ENCODE measurements around the gene RAMP3. TPM values are rescaled to one million over a fixed set of nuclear protein-coding genes. Genes with fewer than 3 reads are reported as not detected.

RAMP3 gene
- polyA plus RNA-seq, 3 donors = not detected

- H3K36me3 ChIP-seq (replicated peaks in 1 of 2; ENCODE audit: control insufficient read depth in 1 of 2, insufficient read depth in 2 of 2, low read length in 2 of 2) = no peaks in the 10 kb centered on the region
- no peak overlapping the region for H3K9ac ChIP-seq (ENCODE audit: insufficient read depth, low read length, poor library complexity, severe bottlenecking)
- no peaks in the 10 kb centered on the region for H4K20me1 ChIP-seq (ENCODE audit: insufficient read depth, low read length)
- no peaks in the 10 kb centered on the region for H3K79me2 ChIP-seq (ENCODE audit: insufficient read depth, low read length)
- intact Hi-C loops (cut with micrococcal nuclease) = no loop called here
- peak overlapping the region; percentile 65 for H2AFZ ChIP-seq (ENCODE audit: insufficient read depth, low read depth, low read length, poor library complexity, severe bottlenecking)
- peaks cover 4 to 34% of the 10 kb centered on the region in 2 donors for H3K27me3 ChIP-seq (ENCODE audit: control insufficient read depth in 2 of 2, insufficient read depth in 2 of 2, low read length in 2 of 2)
- H3K9me3 Mint-ChIP-seq = peaks cover 14 to 22% (median 19%) of the 10 kb centered on the region in 7 donors
- H3K4me1 Mint-ChIP-seq = peaks cover 15% of the 10 kb centered on the region
- peaks cover 24 to 46% (median 36%) of the 10 kb centered on the region in 3 donors for H3K27me3 Mint-ChIP-seq (ENCODE audit: low read depth in 3 of 3)
- WGBS (ENCODE audit: insufficient coverage) = 29% methylated on average over 9 of the region's 10 CpGs
- peaks cover 7 to 16% of the 10 kb centered on the region in 2 donors for H3K9me3 ChIP-seq (replicated peaks in 1 of 2; ENCODE audit: control insufficient read depth in 1 of 2, insufficient read depth in 1 of 2, low read length in 2 of 2)
- H3K4me3 ChIP-seq (replicated peaks in 1 of 3; ENCODE audit: low read depth in 2 of 3, low read length in 3 of 3) = peak overlapping the region in 1 of 3 experiments; percentile 14
- peak in 2 of 3 donors; percentile 11 to 30 for DNase-seq
- peak overlapping the region; percentile 16 for H3K4me2 ChIP-seq (replicated peaks; ENCODE audit: extremely low read depth, low read length, poor library complexity, severe bottlenecking)
- H3K4me3 Mint-ChIP-seq = peak overlapping the region; percentile 17 to 82
- H3K4me1 ChIP-seq (ENCODE audit: control insufficient read depth in 1 of 2, insufficient read depth in 2 of 2, low read length in 2 of 2) = peaks cover 12 to 20% of the 10 kb centered on the region in 2 donors
- H3K36me3 Mint-ChIP-seq = no peaks in the 10 kb centered on the region
- no peak overlapping the region for H3K27ac ChIP-seq (ENCODE audit: low read depth in 1 of 2, low read length in 2 of 2)
- no peak overlapping the region for H3K27ac Mint-ChIP-seq
- TF ChIP-seq CTCF (IDR thresholded peaks at IDR 0.05) = no peak
Measured at GRCh38 chr7:45160417-45160881, 2.9 kb downstream of the RAMP3 start.

- peaks cover 15% of the 10 kb centered on the region for H3K4me1 Mint-ChIP-seq
- Histone ChIP-seq H3K4me1 (ENCODE audit: control insufficient read depth in 1 of 2, insufficient read depth in 2 of 2, low read length in 2 of 2) (peaks cover 12 to 20% of the 10 kb centered on the region in 2 donors), H3K36me3 (replicated peaks in 1 of 2; ENCODE audit: control insufficient read depth in 1 of 2, insufficient read depth in 2 of 2, low read length in 2 of 2) (no peaks in the 10 kb centered on the region), H4K20me1 (ENCODE audit: insufficient read depth, low read length) (no peaks in the 10 kb centered on the region), H3K4me3 (replicated peaks in 1 of 3; ENCODE audit: low read depth in 2 of 3, low read length in 3 of 3) (no peak overlapping the region), H3K4me2 (replicated peaks; ENCODE audit: extremely low read depth, low read length, poor library complexity, severe bottlenecking) (no peak overlapping the region), H3K79me2 (ENCODE audit: insufficient read depth, low read length) (no peaks in the 10 kb centered on the region), H3K9ac (ENCODE audit: insufficient read depth, low read length, poor library complexity, severe bottlenecking) (no peak overlapping the region), H3K9me3 (replicated peaks in 1 of 2; ENCODE audit: control insufficient read depth in 1 of 2, insufficient read depth in 1 of 2, low read length in 2 of 2) (peaks cover 7 to 16% of the 10 kb centered on the region in 2 donors), H3K27ac (ENCODE audit: low read depth in 1 of 2, low read length in 2 of 2) (no peak overlapping the region), H3K27me3 (ENCODE audit: control insufficient read depth in 2 of 2, insufficient read depth in 2 of 2, low read length in 2 of 2) (peaks cover 4 to 32% of the 10 kb centered on the region in 2 donors), H2AFZ (ENCODE audit: insufficient read depth, low read depth, low read length, poor library complexity, severe bottlenecking) (no peak overlapping the region)
- H3K27ac Mint-ChIP-seq = peak overlapping the region in 1 of 7 donors; percentile 47
- peaks cover 14 to 22% (median 19%) of the 10 kb centered on the region in 7 donors for H3K9me3 Mint-ChIP-seq
- no peaks in the 10 kb centered on the region for H3K36me3 Mint-ChIP-seq
- peaks cover 24 to 42% (median 35%) of the 10 kb centered on the region in 3 donors for H3K27me3 Mint-ChIP-seq (ENCODE audit: low read depth in 3 of 3)
- intact Hi-C loops (cut with micrococcal nuclease) = no loop called here
- WGBS (ENCODE audit: insufficient coverage) = 100% methylated on average over 2 of the region's 4 CpGs
- H3K4me3 Mint-ChIP-seq = peak overlapping the region in 1 of 2 donors; percentile 9
- TF ChIP-seq CTCF (IDR thresholded peaks at IDR 0.05) = no peak
- no peak for DNase-seq
Measured at GRCh38 chr7:45161138-45161537, 3.5 kb downstream of the RAMP3 start.
